GM21360 (cell line): ENCODE results near the gene SFMBT2.
"Not testable (repeated sequence)": the region's sequence is repeated elsewhere in the genome, so short reads cannot be mapped to it uniquely, and the experiment has no call there.

Source experiments
- ATAC-seq: cut with Tn5 transposase; IDR thresholded peaks from one replicate; pipeline ENCODE4 v1.9.1; 2021; ENCODE audit warnings: mild to moderate bottlenecking, moderate library complexity; ENCODE audit not compliant: unreplicated experiment

Gene SFMBT2

DNA sequence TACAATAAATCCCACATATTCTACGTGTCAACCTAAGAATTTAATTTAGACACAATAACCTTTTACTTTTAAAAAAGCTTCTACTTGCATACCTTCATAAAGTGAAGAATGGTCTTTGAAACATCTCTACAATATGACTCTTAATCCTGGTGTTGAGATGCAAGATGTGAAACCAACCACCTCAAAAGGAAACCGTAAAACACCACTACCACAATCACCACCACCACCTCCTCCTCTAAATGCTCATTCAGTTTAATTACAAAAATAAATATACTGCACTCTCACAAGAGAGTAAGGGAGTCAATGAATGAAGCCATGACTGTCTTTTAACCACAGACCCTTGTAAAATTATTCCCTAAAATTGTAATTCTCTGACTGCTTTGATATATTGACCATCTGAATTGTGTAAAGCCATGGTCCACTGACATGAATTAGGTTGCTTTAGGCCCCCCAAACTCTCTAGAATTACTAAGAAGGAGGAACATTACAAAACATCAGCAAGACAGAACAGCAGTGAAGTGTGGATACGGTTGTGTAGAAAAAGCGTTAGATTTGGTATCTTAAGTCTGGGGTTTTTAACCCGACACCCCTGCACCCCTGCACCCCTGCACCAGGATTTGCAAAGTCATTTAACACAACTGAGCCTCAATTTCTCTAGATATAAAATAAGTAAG lies 171.4 kb downstream of the SFMBT2 start:
- peak; percentile 62 for ATAC-seq

DNA sequence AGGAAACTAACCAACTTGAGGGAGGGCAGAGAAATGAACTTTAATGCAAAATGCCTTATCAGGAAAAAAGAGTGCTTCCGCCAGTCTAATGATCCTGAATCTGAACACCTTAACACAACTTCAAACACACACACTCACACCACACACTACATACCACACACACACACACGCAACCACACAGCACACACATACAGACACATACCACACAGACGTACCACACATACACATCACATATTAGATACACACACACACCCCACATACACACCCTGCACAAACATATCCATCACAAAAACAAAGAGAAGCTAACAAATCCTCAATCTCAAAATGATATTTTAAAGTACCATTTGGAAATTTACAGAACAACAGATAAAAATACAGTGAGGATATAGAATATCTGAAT lies 175.5 kb downstream of the SFMBT2 start:
- ATAC-seq = no peak

DNA sequence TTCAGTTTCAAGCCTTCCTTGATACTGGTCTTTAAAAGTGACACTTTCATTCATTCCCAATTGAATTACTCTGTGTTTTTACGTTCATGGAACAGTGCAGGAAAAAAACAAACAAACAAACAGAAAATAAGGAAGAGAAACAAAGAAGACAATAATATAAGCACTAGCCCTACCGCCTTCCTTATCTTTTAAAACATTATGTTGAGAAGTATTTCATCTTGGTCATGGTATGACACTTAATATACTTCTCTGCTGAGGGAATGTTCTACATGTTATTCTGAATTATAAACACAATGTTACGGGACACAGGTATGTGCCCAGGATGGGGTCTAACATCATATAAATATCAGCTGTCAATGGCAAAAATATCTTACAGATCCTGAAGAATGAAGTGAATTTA lies 176.7 kb downstream of the SFMBT2 start:
- ATAC-seq = no peak

DNA sequence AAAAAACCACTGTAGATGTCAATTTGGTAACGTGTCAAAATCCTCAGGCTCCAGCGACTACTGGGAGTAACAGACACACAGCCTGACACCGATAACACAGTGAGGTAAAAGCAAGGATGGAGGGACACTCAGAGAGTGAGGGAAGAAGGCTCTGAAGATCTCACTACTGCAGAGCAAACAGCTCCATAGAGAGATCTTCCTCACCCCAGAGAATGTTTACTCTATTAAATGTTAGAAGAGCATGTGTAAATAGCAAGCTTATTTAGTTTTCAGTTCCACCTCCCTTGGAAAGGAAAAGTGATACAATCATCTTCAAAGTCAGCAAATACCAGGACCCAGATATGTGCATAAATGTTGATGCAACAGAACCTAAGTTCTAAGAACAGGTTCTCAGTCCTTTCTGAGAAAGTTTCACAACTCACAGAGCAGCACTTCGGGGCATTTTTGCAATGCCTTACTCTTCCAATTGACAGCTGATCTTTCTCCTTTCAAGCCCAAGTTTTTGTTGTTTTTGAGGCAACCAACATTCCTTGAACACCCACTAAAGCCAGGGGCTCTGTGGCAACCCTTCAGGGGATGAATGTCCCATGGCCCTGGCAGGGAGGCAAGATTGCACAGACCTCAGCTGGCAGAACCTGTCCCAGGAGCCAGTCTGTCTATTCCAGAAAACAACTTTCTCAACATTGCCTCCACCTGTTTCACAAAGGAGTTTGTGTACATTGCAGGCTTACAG lies 177.4 kb downstream of the SFMBT2 start:
- no peak for ATAC-seq

DNA sequence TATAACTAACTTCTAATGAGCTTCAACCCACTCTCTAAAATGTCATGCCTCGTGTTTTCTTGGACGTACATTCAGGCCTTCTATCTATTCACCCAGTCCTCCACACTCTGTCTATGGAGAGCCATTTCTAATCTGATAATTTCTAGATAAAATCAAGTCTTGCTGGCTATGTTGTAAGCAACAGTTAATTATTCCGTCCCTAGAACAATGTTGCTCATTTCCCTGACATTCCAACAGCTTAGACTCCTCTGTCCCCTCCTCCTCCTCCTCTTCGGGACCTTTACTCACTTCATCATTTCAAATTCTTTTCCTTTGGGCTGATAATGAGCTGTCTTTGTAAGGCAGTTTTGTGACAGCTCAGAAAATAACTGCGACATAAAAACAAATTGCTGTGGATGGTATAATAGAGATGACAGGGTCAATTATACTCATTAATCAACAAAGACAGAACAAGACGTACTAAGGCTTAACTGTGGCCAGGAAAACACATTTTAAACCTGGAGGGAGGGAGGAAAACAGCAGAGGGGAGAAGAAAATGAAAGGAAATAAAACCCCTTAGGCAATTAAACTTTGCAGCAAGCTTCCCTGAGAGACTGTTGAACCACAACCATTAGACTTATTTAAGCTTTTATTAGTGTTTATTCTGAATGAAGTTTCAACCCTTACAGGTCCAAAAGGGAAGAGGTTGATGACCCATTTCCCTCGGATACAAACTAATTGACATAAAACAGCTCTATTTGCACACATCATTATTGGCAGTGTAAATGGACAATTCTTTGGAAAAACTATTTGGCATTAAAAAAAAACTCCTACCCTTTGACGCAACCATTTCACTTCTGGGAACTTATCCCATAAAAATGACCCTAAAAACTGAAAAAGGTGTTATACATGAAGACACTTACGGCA lies 179.1 kb downstream of the SFMBT2 start:
- ATAC-seq = no peak

DNA sequence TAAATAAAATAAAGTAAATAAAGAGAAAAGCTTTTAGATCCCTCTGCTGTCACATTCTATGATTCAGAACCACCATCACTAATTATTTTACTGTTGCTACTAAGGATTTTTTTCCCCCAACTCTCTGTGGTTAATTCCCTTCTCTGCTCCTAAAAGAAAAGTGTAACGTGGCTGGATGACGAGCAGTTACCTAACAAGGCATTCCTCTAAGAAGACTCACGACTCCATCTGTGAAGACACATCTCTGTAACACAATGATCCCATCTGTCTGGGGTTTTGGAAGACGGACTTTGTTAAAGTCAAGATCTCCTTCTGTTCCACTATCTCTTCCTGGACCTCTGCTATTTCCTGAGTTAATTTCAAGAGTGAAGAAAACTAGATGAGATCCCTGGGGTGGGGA lies 179.9 kb downstream of the SFMBT2 start:
- no peak for ATAC-seq

DNA sequence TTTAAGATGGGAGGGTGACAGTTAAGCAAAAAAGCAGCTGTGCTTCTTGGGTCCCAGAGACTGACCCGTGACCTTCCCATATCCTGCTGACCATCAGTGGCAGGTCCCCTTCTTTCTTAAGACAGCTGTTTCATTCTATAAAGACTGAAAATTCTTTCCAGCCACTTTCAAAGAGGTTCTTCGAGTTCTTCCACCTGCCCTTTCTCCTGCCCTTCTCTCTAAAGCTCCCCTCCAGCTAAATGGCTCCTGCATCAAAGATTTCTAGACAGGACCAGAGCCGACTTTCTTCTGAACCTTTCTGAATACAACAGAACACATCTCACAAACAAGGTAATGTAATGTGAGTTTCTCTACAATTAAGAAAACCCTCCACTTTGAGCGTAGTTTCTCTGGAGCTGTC lies 180.8 kb downstream of the SFMBT2 start:
- ATAC-seq = no peak

DNA sequence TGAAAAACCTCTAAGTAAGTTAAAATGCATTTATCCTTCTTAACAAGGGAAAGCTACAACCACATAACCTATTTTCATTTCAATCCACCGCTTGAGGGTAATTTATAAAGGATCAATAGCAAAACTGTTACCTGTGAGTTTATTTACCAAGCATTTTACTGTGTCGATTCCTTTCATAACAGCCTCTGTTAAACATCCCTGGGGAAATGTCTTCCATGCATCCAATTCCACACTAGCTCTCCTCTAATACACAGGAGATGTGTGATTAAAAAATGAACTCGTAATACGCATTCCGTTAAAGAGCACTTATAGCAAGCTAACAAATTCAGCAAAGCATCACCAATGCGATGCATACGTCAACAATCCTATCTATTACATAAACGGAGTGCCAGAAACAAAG lies 185.7 kb downstream of the SFMBT2 start:
- ATAC-seq = no peak

DNA sequence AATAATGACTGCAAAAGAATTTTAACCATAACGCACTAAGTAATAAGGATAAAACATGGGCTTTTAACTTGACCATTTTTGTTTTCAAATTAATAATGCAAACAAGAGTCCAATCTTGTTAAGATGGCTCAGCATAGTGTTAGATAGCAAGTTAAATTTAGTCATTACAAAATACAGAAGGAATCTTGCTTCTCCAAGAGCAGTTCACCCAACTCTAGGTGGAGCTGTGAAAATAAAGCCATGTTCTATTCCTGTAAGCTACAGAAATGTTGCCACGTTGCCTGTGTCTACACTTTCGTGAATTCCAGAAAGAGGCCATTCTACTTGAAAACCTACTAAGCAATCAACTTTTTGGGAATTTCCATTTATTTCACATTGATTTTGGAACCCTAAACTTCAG lies 191.9 kb downstream of the SFMBT2 start:
- no peak for ATAC-seq

DNA sequence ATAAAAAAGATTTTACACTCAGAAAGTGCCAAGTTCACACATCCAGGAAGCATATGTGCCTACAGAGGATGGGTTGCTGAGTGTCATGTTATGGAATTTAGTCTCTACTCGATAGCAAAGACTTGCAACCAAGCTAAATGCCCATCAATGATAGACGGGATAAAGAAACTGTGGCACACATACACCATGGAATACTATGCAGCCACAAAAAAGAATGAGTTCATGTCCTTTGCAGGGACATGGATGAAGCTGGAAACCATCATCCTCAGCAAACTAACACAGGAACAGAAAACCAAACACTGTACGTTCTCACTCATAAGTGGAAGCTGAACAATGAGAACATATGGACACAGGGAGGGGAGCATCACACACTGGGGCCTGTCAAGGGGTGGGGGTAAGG lies 198.1 kb downstream of the SFMBT2 start:
- ATAC-seq = not testable (repeated sequence)

DNA sequence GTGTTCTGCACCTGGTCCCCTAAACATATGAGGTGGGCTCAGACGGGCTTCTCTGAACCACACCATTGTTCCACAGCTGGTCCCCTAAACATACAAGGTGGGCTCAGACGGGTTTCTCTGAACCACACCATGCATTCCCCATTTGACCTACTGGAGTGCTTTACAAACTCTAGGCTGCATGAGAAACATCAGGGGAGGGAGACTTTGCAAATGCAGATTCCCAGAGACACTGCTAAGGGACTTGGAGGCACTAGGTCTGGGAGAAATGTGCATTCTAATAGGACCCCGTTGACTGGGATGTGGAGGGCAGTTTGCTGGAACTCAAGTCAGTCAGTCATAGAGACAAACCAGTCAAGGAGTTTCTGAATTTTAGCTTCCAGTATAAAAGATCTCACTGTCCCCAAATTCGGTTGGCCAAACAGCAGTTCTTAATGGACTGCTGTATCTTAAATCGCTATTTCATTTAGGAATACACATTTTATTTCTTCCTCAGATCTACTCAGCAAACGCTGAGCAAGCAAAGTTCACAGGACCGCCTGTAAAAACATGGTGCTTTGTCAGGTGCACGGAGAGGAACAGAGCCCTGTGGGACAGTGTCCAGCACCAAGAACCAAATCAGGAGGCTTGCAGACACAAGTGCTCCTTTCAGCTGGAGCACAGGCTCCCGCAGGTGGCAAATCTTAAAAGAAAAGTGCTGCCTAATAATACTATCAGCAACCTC lies 198.8 kb downstream of the SFMBT2 start:
- ATAC-seq = no peak

DNA sequence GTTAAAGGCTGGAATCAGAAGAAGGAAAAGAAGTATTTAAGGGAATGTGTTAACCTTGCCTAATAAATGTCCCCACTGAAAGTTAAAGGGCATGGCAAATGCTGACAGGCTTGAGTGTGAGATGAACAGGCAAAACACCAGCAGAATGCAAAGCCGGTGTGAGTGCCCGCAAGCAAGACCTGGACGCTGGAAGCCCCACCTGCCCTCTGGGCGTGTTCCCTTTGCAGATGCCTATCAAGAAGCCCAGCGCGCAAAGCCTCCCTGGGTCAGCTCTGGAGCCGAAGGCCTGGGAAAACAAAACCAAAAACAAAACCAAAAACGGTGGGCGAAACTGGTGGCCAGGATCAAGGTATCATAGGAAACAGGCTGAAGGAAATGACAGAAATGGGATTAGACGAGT lies 200.3 kb downstream of the SFMBT2 start:
- ATAC-seq = no peak

DNA sequence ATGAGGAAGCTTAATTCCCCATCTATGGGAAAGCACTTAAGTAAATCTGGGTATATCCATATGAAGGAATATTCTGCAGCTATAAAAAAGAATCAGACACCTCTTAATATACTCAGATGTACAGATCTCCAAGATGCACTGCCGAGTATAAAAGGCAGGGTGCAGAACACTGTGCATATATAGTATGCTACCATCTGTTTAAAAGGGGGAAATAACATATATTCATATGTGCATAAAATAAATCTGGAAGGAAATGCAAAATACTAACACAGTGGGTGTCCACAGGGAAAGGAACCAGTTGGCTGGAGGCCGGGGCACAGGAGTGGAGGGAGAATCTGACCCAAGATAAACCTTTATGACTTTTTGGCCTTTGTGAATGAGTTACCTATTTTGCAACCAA lies 201.4 kb downstream of the SFMBT2 start:
- ATAC-seq = no peak

DNA sequence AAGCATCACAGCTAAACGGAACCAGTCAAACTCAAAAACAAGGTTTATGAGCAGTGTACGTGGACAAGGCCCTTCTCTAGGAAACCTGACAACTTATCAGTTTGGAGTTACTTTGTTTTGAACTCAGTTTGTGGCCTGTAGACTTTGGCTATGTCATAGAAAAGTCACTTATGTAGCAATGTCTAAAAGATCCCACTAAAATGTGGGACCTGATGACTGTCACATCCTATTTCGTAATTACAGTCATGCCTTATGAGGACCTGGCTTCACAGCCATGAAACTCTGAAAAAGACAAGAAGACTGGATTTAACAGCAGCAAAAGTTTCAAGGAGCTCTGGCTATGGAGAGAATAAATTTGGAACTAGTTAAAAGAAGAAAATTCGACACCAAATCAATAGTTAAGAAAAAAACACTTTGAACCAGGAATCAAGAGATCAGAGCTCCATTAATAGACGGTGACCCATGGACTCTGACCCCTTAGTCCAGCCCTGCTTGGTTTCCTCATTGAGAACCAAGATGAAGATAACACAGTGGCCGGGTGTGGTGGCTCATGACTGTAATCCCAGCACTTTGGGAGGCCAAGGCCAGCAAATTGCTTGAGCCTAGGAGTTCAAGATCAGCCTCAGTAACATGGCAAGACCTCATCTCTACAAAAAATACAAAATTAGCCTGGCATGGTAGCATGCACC lies 204.3 kb downstream of the SFMBT2 start:
- ATAC-seq = no peak

DNA sequence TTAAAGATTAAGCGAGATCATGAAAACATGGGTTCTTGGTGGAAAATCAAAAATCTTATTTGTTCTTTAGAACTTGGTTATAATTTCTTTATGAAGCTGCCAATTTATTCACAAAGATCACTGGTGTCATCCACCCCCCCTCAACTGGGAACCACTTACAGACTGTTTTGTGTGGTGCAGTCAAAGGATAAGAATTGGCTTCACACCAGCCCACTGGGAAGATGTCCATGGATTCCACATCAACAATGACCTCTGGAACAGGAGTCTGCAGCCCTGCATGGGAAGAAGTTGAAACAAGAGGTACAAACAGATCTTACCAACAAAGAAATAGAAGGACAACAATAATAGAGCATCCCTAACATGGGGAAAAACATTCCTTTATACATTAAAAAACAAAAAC lies 205.2 kb downstream of the SFMBT2 start:
- ATAC-seq = no peak

DNA sequence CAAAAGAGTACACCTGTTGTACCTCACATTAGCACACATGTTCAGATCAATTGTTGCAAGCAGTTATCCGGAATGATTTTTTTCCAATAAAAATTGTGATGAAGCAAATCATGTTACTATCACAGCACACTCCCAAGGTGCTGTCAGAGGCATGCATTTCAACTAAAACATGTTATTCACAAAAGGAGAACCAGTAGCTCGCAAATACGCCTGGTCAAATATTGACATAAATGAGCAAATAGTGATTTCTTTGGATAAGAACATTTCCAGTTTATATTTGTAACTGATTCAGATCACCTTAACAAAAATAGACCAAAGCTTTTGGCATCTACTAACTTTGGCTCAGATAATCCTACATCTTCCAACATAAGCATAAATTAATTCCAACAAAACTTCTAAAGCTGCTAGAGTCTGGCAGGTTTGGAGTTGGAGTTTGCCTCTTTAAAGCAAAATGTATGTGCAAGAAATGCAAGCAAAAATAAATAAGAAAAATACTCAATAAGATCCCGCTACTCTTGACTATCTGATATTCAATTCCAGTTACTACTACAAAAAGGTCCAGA lies 208.0 kb downstream of the SFMBT2 start:
- no peak for ATAC-seq

DNA sequence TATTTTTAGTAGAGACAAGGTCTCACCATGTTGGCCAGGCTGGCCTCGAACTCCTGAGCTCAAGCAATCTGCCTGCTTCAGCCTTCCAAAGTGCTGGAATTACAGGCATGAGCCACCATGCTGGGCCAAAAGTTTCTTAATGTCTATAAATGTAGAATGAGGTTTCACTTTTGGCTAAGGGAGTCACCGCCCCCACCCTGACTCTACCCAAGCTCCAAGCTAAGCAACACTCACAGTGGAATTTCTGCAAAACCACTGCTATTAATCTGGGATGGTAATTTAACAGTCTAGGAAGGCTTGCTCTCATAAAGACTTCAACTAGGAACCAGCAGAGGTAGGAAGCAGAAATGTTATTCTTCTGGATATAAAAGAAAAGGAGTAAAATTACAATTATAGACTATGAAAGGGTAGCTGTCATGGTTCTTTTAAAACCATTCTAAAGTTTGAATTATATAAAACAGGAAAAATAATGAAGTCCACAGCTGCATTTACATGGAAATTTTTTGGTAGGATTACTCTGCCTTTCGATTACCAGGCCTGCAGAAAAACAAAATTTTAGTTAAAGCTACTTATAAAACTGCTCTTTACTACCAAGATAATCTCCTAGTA lies 211.6 kb downstream of the SFMBT2 start:
- ATAC-seq = no peak

DNA sequence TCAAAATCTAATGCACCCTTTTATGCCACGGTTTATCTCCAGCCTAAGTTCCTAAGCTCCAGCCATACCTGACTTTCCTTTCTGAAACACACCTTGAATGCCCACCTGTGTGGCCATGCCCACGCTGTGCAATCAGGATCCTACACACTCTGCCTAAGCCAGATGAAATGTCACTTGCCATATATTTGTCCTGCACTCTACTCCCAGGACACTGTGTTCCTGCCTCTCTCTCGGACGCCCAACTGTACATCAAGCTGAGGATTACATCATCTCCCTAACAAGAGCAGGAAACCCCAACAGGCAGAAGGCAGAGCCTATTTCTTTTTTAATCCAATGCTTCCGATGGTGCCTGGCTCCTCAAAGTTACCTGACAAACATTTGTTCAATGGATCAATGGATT lies 214.6 kb downstream of the SFMBT2 start:
- ATAC-seq = no peak

DNA sequence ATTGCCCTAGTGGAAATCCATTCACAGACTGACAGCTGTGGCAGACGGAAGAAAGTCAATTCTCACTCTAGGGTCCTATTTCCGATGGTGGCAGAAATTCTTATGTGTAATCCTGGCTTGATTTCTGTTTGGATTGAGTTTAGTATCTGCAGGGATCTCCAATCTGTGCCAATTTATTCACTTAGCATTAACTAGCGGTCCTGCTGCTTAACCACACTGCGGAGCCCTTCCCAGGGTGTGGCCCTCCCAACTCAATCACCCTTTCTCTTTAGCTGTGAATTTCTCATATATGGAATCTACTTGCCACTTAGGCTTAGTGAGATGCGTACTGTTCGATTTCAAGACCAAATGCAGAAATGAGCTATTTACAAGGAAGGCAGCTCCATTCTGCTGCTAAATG lies 215.7 kb downstream of the SFMBT2 start:
- ATAC-seq = no peak

DNA sequence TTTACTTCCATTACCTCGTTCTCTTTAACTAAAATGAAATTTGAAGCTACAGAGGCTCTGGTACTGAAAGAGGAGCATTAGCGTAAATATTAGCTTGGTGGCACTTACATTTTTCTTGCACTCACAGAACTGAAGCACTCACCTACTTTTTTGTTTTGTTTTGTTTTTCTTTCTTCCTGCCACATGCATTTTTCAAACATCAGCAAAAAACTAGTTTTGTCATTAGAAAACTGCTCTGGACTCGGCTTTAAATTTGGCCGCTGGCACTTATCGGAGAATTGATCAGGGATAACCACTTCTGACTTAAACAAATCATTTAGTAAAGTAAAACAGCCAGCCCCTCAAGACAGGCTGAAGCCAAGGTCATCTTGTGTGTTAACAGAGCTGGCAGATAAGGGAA lies 216.3 kb downstream of the SFMBT2 start:
- ATAC-seq = no peak
